Neural crest cell (in vitro differentiated cells): ENCODE measurements around the gene MGA. TPM values are rescaled to one million over a fixed set of nuclear protein-coding genes. Genes with fewer than 3 reads are reported as not detected.

Experiments used
- DNase-seq: peaks from one replicate; pipeline ENCODE4 v3.0.0; 2021; ENCODE audit warnings: low read depth, mixed read lengths, low spot score
- H3K27ac Mint-ChIP-seq: one replicate; pipeline ENCODE4 v1.8.0; 2021; ENCODE audit warnings: mild to moderate bottlenecking, mixed read lengths; ENCODE audit not compliant: unreplicated experiment
- H3K27me3 Mint-ChIP-seq: 2 replicates; pipeline ENCODE4 v1.8.0; 2021; ENCODE audit warnings: low read depth, mild to moderate bottlenecking, mixed read lengths
- H3K36me3 Mint-ChIP-seq: 2 replicates; pipeline ENCODE4 v1.8.0; 2021; ENCODE audit warnings: low read depth, mild to moderate bottlenecking, mixed read lengths
- H3K4me1 Mint-ChIP-seq: 2 replicates; pipeline ENCODE4 v1.8.0; 2021; ENCODE audit warnings: mixed read lengths
- H3K4me3 Mint-ChIP-seq: one replicate; pipeline ENCODE4 v1.8.0; 2021; ENCODE audit warnings: mild to moderate bottlenecking, mixed read lengths
- H3K9me3 Mint-ChIP-seq: 2 replicates; pipeline ENCODE4 v1.8.0; 2021; ENCODE audit warnings: mixed read lengths
- CTCF ChIP-seq: fragments of 200-600 bp; sonication (generic); conservative IDR thresholded peaks from 2 replicates; pipeline ENCODE4 v1.5.0; 2021; ENCODE audit warnings: antibody characterized with exemption, mild to moderate bottlenecking
- total RNA-seq: library from RNA; stranded (reverse); gene quantifications from 2 replicates; pipeline ENCODE4 v1.2.1, GENCODE V29; 2021

MGA gene
- total RNA-seq, 1 donor from 2014 or later: 50.5 TPM

GRCh38 chr15:41780727-41781126, 120.5 kb downstream of the MGA start:
- Mint-ChIP-seq H3K36me3 (no peaks in the 10 kb centered on the region), H3K27me3 (no peaks in the 10 kb centered on the region), H3K4me1 (peaks cover 40% of the 10 kb centered on the region), H3K9me3 (no peaks in the 10 kb centered on the region), H3K4me3 (no peak overlapping the region), H3K27ac (no peak overlapping the region)
- TF ChIP-seq CTCF: no peak
- no peak for DNase-seq

GRCh38 chr15:41782371-41783282, 122.4 kb downstream of the MGA start:
- H3K4me3 Mint-ChIP-seq: no peak overlapping the region
- no peaks in the 10 kb centered on the region for H3K27me3 Mint-ChIP-seq
- H3K4me1 Mint-ChIP-seq: peaks cover 26% of the 10 kb centered on the region
- no peak for DNase-seq
- TF ChIP-seq CTCF: no peak
- no peaks in the 10 kb centered on the region for H3K36me3 Mint-ChIP-seq
- no peak overlapping the region for H3K27ac Mint-ChIP-seq
- H3K9me3 Mint-ChIP-seq: no peaks in the 10 kb centered on the region

- Mint-ChIP-seq H3K4me1 (peaks cover 23% of the 10 kb centered on the region), H3K9me3 (no peaks in the 10 kb centered on the region), H3K4me3 (no peak overlapping the region), H3K27ac (no peak overlapping the region), H3K27me3 (no peaks in the 10 kb centered on the region), H3K36me3 (no peaks in the 10 kb centered on the region)
- TF ChIP-seq CTCF: no peak
- DNase-seq: no peak
Observed at GRCh38 chr15:41783296-41783695, 123.1 kb downstream of the MGA start.

GRCh38 chr15:41788262-41788661, 128.1 kb downstream of the MGA start:
- H3K27ac Mint-ChIP-seq: no peak overlapping the region

GRCh38 chr15:41789236-41789635, 129.0 kb downstream of the MGA start:
- Mint-ChIP-seq H3K4me3 (no peak overlapping the region), H3K4me1 (peaks cover 39% of the 10 kb centered on the region), H3K27me3 (no peaks in the 10 kb centered on the region), H3K27ac (no peak overlapping the region), H3K9me3 (no peaks in the 10 kb centered on the region), H3K36me3 (no peaks in the 10 kb centered on the region)
- TF ChIP-seq CTCF: no peak
- DNase-seq: no peak

More at GRCh38 chr15:41788262-41788661, 128.1 kb downstream of the MGA start:
- Mint-ChIP-seq H3K4me3 (no peak overlapping the region), H3K4me1 (peaks cover 36% of the 10 kb centered on the region), H3K27me3 (no peaks in the 10 kb centered on the region), H3K9me3 (no peaks in the 10 kb centered on the region), H3K36me3 (no peaks in the 10 kb centered on the region)
- TF ChIP-seq CTCF: no peak
- no peak for DNase-seq
